ENCODE measurements around the gene PKM.

PKM gene

DNA sequence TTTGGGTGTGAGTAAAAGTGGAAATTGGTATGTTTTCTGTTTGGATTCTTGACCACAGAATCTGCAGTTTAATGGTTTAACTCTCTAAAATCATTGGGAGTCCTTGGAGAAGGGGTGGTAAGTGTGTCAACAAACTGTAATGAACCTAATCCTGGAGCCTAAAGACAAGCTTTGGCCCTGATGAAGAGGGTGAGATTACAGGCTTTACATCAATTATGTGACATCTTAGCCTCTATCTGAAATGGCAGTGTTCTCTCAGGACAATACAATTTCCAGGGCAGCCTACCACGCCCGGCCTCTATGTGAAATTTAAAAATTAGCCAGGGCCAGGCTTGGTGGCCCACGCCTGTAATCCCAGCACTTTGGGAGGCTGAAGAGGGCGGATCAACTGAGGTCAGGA lies 4.3 kb upstream of the PKM start:
- no peak for DNase-seq (ENCODE audit: low spot score)

DNA sequence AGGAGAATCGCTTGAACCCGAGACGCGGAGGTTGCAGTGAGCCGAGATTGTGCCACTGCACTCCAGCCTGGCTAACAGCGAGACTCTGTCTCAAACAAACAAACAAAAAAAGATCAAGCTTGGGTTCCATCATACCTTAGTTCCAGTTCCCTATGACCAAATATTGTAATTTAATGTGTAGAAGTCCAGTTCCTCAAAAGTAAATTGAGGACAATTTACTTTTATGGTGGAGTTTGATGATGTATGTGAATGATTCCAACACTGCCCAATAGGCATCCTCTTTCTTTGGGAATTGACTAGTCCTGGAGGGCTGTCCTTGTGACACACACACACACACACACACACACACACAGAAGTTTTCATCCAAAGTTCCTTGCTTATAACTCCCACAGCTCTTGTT lies 2.8 kb upstream of the PKM start:
- DNase-seq (ENCODE audit: low spot score): no peak

- peak; percentile 15 for DNase-seq (ENCODE audit: low spot score)
Observed at GRCh38 chr15:72231833-72232478, 966 bp upstream of the PKM start.

DNA sequence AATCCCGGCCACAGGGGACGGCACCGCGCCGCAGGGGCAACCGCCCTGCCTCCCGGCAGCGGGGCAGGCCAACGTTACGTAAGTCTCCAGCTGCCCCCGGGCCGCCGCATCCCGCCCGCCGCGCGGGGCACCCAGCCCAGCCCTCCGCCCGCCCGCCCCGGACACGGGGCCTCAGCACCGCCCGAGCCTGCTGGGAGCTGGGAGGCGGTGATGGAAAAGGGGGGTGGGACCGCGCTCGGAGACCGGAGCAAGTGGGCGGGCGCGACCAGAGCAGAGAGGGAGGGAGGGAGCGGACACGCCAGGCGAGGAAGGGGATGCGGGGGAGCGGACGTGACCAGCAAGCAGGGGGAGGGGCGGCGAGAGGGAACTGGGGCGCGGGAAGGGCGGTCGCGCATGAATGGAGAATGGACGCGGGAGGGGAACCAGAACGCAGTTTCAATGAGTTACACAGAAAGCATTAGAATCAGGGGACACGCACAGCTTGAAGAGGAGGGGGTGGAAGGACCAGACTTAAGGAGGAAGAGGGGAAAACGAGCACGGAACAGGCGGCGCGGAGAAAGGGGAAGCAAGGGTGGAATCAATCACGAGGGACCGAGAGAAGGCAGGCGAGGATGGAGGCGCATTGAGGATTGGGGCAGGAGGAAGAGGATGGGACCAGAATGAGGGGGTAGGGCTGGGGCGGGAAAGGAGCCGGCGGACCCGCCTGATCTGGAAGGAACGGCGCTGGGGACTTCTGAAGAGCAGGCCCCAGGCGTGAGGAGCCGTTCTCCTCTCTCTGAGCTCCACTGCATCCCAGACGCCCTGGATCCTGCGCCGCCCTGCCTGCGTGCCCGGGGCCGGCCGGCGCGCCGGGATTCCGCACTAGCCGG lies 559 bp downstream of the PKM start:
- DNase-seq (ENCODE audit: low spot score): no peak

- DNase-seq (ENCODE audit: low spot score): no peak
Observed at GRCh38 chr15:72229947-72230196, 1.1 kb downstream of the PKM start.

GRCh38 chr15:72229076-72229946 lies 1.7 kb downstream of the PKM start:
- DNase-seq (ENCODE audit: low spot score): no peak

- no peak for DNase-seq (ENCODE audit: low spot score)
Observed at GRCh38 chr15:72227720-72228119, 3.3 kb downstream of the PKM start.

- DNase-seq (ENCODE audit: low spot score): no peak
Observed at GRCh38 chr15:72227192-72227586, 3.8 kb downstream of the PKM start.

GRCh38 chr15:72223278-72223677 lies 7.7 kb downstream of the PKM start:
- no peak for DNase-seq (ENCODE audit: low spot score)

DNA sequence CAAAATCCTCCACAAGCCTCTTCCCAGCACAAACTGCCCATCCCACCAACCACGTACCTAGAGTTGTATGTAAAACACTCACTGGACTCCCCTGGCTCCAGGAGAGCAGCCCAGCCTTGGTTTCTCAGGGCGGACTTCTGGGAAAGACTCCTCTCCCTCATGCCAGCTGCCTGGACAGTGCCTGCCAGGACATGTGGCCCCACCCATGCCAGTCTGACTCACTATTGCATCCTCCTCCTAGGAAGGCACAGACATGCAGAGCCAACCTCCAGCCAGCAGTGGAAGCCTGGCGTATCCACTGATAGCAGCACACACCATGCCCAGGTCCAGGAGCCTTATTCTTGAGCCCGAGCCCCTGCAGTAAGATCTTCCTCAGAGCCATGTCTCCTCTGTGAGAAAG lies 8.6 kb downstream of the PKM start:
- no peak for DNase-seq (ENCODE audit: low spot score)

- DNase-seq (ENCODE audit: low spot score): no peak
Observed at GRCh38 chr15:72220687-72221086, 10.3 kb downstream of the PKM start.

DNA sequence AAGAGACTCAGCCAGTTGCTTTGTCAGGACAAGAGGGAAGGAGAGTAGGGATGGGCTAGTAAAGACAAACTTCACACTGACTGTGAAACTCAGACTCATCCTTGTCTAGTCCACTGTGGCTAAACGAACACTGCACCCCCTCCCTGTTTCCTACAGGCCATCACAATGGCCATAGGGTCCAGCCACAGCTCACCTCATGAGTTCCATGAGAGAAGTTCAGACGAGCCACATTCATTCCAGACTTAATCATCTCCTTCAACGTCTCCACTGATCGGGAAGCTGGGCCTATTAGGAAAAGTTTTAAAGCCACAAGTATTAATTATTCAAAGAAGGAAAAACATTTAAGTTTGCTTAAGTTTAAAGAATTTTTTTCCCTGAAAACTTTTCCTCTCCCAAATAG lies 13.8 kb downstream of the PKM start:
- no peak for DNase-seq (ENCODE audit: low spot score)

- no peak for DNase-seq (ENCODE audit: low spot score)
Observed at GRCh38 chr15:72216079-72216478, 14.9 kb downstream of the PKM start.

GRCh38 chr15:72207558-72208085 lies 23.4 kb downstream of the PKM start:
- no peak for DNase-seq (ENCODE audit: low spot score)

DNA sequence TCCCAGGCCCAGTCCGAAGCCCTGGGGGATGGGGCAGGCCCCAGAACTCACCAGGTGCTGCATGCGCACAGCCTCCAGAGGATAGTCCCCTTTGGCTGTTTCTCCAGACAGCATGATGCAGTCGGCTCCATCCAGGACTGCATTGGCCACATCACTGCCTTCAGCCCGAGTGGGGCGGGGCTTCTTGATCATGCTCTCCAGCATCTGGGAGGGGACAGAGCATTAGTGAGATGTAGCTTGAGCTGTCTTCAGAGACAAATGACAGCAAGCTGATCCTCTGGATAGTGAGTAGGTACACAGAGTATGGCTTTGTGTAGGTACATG lies 24.4 kb downstream of the PKM start:
- DNase-seq (ENCODE audit: low spot score): no peak

DNA sequence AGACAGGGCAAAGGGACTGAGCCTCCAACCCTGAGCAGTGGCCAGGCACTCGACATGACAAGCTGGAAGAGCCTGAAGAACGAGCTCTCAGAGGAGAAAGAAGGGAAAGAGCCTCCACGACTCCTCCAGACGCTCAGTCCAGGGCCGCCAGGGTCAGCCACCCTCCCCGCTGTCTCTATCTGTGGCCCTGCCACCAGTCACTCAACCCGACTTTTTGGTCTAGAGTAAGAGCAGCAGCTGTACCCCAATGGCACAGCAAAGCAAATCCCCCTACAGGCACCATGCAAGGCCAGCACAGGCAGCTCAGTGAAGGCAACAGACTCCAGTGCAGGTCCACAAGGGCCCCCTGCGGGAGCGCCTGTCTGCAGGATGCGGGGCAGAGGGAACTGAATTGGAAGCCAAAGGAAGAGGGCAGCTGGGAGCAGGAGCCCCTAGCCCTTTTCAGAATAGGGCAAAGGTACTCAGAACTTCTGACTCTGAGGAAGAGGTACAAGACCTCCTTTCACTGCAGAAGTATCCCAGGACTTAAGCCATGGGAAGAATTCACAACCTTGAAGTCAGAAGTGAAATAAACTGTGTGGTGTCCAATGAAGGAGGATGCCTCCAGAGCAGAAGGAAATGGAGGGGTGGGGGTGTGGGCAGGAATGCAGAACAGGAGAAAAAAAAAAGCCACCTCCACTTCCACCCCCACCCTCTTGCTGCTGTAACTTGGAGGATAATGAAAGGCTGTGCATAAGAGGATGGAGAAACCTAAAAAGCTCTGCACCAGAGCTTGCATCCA lies 24.9 kb downstream of the PKM start:
- DNase-seq (ENCODE audit: low spot score): no peak

GRCh38 chr15:72205273-72205672 lies 25.7 kb downstream of the PKM start:
- no peak for DNase-seq (ENCODE audit: low spot score)

DNA sequence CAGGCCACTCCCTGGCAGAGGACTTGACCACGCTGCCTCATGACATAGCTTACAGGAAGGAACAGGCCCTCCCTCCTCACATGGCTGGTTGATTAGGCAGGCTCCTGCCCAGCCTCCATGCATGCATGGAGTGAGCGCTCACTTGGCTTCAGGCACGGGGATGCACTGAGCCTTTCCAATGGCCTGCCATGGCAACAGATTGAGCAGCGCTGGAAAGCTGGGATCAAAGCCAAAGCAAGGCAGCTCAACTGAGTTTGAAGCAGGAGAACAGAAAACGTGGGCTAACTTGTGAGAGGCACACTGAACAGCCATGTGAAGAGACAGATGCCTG lies 27.5 kb downstream of the PKM start:
- no peak for DNase-seq (ENCODE audit: low spot score)

DNA sequence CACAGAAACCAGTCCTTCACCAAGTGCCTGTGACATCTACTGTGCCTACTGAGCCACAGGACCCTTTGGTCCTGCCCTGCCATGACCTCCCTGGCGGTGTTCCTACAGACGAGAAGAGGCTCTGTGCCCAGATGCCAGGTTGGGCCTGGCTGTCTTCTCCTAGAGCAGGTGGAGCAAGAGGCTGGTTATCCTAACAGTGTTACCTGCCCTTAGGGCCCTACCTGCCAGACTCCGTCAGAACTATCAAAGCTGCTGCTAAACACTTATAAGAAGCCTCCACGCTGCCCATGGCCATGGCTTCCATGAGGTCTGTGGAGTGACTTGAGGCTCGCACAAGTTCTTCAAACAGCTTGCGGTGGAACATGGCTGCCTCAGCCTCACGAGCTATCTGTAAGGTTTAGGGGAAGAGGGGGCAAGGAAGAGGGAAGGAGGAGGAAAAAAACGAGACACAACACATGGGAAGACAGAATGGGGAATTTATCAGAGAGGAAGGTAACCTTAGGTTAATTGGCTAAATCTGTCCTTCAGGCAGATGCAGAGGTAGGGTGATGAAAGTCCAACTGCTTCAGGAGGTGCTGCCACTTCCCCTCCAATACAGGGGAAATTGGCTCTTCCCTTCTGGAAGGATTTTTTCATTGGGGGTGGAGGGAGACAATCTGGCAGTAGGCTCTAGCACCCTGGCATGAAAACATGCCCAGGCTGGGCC lies 28.0 kb downstream of the PKM start:
- no peak for DNase-seq (ENCODE audit: low spot score)

DNA sequence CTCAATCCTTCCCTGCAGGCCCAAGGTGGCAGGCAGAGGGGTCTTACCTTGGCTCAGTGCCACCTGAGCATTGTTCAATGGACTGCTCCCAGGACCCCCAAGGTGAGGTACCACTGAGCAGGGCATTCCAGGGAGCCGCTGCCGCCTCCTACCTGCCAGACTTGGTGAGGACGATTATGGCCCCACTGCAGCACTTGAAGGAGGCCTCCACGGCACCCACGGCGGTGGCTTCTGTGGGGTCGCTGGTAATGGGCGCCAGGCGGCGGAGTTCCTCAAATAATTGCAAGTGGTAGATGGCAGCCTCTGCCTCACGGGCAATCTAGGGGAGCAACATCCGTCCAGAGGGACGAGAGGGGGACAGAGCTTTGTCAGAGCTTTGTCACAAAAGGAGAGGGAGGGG lies 28.7 kb downstream of the PKM start:
- DNase-seq (ENCODE audit: low spot score): no peak

- DNase-seq (ENCODE audit: low spot score): no peak
Observed at GRCh38 chr15:72201391-72201921, 29.5 kb downstream of the PKM start.

All from hematopoietic multipotent progenitor cell treated with erythropoietin and hydrocortisone succinate and interleukin-3 and kit ligand, for 17 days (in vitro differentiated cells).